GM12891 (cell line): ENCODE results near the gene ATXN7.

Experiments used
- PAX5 ChIP-seq: IDR thresholded peaks from 2 replicates; pipeline ENCODE4 v1.6.1; 2011; ENCODE audit warnings: low read length, moderate library complexity, mild to moderate bottlenecking; ENCODE audit not compliant: insufficient read depth, severe bottlenecking
- POLR2A ChIP-seq: IDR thresholded peaks from 2 replicates; pipeline ENCODE4 v1.6.1; 2011; ENCODE audit warnings: low read depth, low read length, control low read depth
- POLR2AphosphoS5 ChIP-seq: IDR thresholded peaks from 2 replicates; pipeline ENCODE4 v1.6.1; 2011; ENCODE audit warnings: low read depth, low read length, control low read depth
- POU2F2 ChIP-seq: IDR thresholded peaks from 2 replicates; pipeline ENCODE4 v1.6.1; 2011; ENCODE audit warnings: low read depth, mild to moderate bottlenecking, control low read depth, low read length, moderate library complexity
- SPI1 ChIP-seq: IDR thresholded peaks from 2 replicates; pipeline ENCODE4 v1.6.1; 2011; ENCODE audit warnings: low read depth, low read length, control low read depth
- TAF1 ChIP-seq: IDR thresholded peaks from 2 replicates; pipeline ENCODE4 v1.6.1; 2011; ENCODE audit warnings: low read depth, low read length, control low read depth

- no peak for TF ChIP-seq POLR2A
- TF ChIP-seq POLR2AphosphoS5: no peak
- no peak for TF ChIP-seq TAF1
- TF ChIP-seq PAX5: no peak
- no peak for TF ChIP-seq SPI1
- no peak for TF ChIP-seq POU2F2
These were observed 182.9 kb downstream of the ATXN7 start for GRCh38 chr3:64046592-64046991.
